Sigmoid colon (tissue), 7 donors: ENCODE results near the gene BUD13. TPM values are rescaled to one million over a fixed set of nuclear protein-coding genes. Genes with fewer than 3 reads are reported as not detected.

Source experiments
- DNase-seq: peaks from one replicate; pipeline ENCODE4 v3.0.0-alpha.2; 2019
- H3K27ac ChIP-seq, 4 donors: fragments of 200-600 bp; sonication (generic); one replicate each; pipeline ENCODE4 v1.5.1; 2016 to 2019; ENCODE audit warnings: mild to moderate bottlenecking in 1 of 4
- H3K27me3 ChIP-seq, 3 donors: fragments of 200-600 bp; sonication (generic); one replicate each; pipeline ENCODE4 v1.5.1; 2019; ENCODE audit warnings: mild to moderate bottlenecking in 1 of 3
- H3K36me3 ChIP-seq, 4 donors: fragments of 200-600 bp; sonication (generic); one replicate each; pipeline ENCODE4 v1.5.1; 2016 to 2019
- H3K4me1 ChIP-seq, 4 donors: fragments of 200-600 bp; sonication (generic); one replicate each; pipeline ENCODE4 v1.5.1; 2017 to 2019
- H3K4me3 ChIP-seq, 4 donors: fragments of 200-600 bp; sonication (generic); one replicate each; pipeline ENCODE4 v1.5.1; 2017 to 2019; ENCODE audit warnings: mild to moderate bottlenecking in 2 of 4, moderate library complexity in 1 of 4
- H3K9me3 ChIP-seq, 4 donors: fragments of 200-600 bp in 3 of 4; sonication (generic) in 3 of 4; one replicate each; pipeline versions ENCODE4 v1.5.1 to v1.6.1; 2013 to 2019
- EP300 ChIP-seq, 4 donors: sonication (generic); formaldehyde crosslinking; IDR thresholded peaks; one replicate each; pipeline ENCODE4 v1.6.1; 2017; ENCODE audit warnings: antibody characterized with exemption in 4 of 4
- POLR2A ChIP-seq, 2 donors: fragments of 450-650 bp; IDR thresholded peaks; one replicate each; pipeline ENCODE4 v1.6.1; 2016; ENCODE audit warnings: antibody characterized with exemption in 2 of 2, mild to moderate bottlenecking in 2 of 2, moderate library complexity in 2 of 2
- POLR2AphosphoS5 ChIP-seq, 4 donors: sonication (generic); formaldehyde crosslinking; IDR thresholded peaks; one replicate each; pipeline ENCODE4 v1.6.1; 2017; ENCODE audit warnings: antibody characterized with exemption in 4 of 4
- WGBS, 2 donors: extraction: QIAGEN DNeasy Blood & Tissue Kit; methylation state at CpG; one replicate each; pipeline ENCODE4 v1.1.7; 2013; 5-methylcytosine and 5-hydroxymethylcytosine counted together
- intact Hi-C: fragments of 100-400 bp; cut with DNase I; formaldehyde crosslinking; loops from one replicate; pipeline ENCODE4 v1.15.1; 2023
- polyA plus RNA-seq, 3 donors: library from polyadenylated mRNA; stranded (reverse); fragments of 200-250 nt; gene quantifications; one replicate each; pipeline ENCODE4 v1.2.3, GENCODE V29; 2013
- total RNA-seq, 4 donors: library from RNA; depleted of rRNA; stranded (reverse); fragments of >200 nt; gene quantifications; one replicate each; pipeline ENCODE4 v1.1.0, GENCODE V29; 2016
- TF ChIP-seq, protein P1 (sequence below), 4 experiments: fragments of 450-650 bp in 3 of 4; fragments of 200-600 bp in 1 of 4; IDR thresholded peaks; one replicate each; pipeline ENCODE4 v1.5.1; 2016 to 2019; ENCODE audit warnings: antibody characterized with exemption in 4 of 4, mild to moderate bottlenecking in 3 of 4, moderate library complexity in 2 of 4
- donor health status: healthy with polysubstance abuse.
- donor health status: Bipolar disorder and iron deficiency.
- donor health status: healthy.

BUD13 gene
- total and polyA plus RNA-seq, 7 donors, result 12.2 to 19.9 (median 16.8) TPM

DNA sequence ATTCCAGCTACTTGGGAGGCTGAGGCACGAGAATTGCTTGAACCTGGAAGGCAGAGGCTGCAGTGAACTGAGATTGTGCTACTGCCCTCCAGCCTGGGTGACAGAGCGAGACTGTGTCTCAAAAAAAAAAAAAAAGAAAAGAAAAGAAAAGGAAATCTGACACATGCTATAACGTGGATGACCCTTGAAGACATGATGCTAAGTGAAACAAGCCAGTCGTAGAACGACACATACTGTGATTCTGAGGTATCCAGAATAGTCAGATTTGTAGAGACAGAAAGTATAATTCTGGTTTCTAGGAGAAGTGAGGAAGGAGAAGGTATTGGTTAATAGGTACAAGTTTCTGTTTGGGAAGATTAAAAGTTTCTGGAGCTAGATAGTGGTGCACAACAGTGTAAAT is 25.6 kb upstream of the BUD13 start:
- no peaks in the 10 kb centered on the region for H3K36me3 ChIP-seq
- intact Hi-C loops, result no loop called here
- no peak overlapping the region for H3K27ac ChIP-seq
- no peaks in the 10 kb centered on the region for H3K4me1 ChIP-seq
- H3K9me3 ChIP-seq, result no peaks in the 10 kb centered on the region
- TF ChIP-seq, protein P1, sequence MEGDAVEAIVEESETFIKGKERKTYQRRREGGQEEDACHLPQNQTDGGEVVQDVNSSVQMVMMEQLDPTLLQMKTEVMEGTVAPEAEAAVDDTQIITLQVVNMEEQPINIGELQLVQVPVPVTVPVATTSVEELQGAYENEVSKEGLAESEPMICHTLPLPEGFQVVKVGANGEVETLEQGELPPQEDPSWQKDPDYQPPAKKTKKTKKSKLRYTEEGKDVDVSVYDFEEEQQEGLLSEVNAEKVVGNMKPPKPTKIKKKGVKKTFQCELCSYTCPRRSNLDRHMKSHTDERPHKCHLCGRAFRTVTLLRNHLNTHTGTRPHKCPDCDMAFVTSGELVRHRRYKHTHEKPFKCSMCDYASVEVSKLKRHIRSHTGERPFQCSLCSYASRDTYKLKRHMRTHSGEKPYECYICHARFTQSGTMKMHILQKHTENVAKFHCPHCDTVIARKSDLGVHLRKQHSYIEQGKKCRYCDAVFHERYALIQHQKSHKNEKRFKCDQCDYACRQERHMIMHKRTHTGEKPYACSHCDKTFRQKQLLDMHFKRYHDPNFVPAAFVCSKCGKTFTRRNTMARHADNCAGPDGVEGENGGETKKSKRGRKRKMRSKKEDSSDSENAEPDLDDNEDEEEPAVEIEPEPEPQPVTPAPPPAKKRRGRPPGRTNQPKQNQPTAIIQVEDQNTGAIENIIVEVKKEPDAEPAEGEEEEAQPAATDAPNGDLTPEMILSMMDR (IDR thresholded peaks at IDR 0.05), result no peak
- no peak for TF ChIP-seq POLR2AphosphoS5 (IDR thresholded peaks at IDR 0.05)
- no peak for TF ChIP-seq EP300 (IDR thresholded peaks at IDR 0.05)
- no peak for TF ChIP-seq POLR2A (IDR thresholded peaks at IDR 0.05)
- no peak for DNase-seq
- 80 to 85% methylated on average over 5 of the region's 5 CpGs for WGBS, 2 donors
- no peaks in the 10 kb centered on the region for H3K27me3 ChIP-seq
- H3K4me3 ChIP-seq, result no peak overlapping the region

- TF ChIP-seq, protein P1 (IDR thresholded peaks at IDR 0.05), result no peak
- H3K4me1 ChIP-seq, result no peaks in the 10 kb centered on the region
- H3K4me3 ChIP-seq, result no peak overlapping the region
- H3K27ac ChIP-seq, result no peak overlapping the region
- intact Hi-C loops, result no loop called here
- H3K27me3 ChIP-seq, result no peaks in the 10 kb centered on the region
- no peaks in the 10 kb centered on the region for H3K9me3 ChIP-seq
- H3K36me3 ChIP-seq, result no peaks in the 10 kb centered on the region
- no peak for DNase-seq
- 46 to 84% methylated on average over 5 of the region's 5 CpGs for WGBS, 2 donors
Observed at GRCh38 chr11:116797816-116798215, 25.0 kb upstream of the BUD13 start.

GRCh38 chr11:116796548-116796947 is 23.8 kb upstream of the BUD13 start:
- TF ChIP-seq, protein P1 (IDR thresholded peaks at IDR 0.05), result no peak
- TF ChIP-seq EP300 (IDR thresholded peaks at IDR 0.05) (no peak), POLR2AphosphoS5 (IDR thresholded peaks at IDR 0.05) (no peak), POLR2A (IDR thresholded peaks at IDR 0.05) (no peak)
- intact Hi-C loops, result no loop called here
- no peak overlapping the region for H3K4me3 ChIP-seq
- DNase-seq, result no peak
- peaks cover 0 to 2% (median 2%) of the 10 kb centered on the region in 4 donors for H3K4me1 ChIP-seq
- no peaks in the 10 kb centered on the region for H3K27me3 ChIP-seq
- H3K9me3 ChIP-seq, result no peaks in the 10 kb centered on the region
- no peak overlapping the region for H3K27ac ChIP-seq
- WGBS, 2 donors, result 86 to 88% methylated on average over 1 of the region's 1 CpG
- H3K36me3 ChIP-seq, result no peaks in the 10 kb centered on the region

DNA sequence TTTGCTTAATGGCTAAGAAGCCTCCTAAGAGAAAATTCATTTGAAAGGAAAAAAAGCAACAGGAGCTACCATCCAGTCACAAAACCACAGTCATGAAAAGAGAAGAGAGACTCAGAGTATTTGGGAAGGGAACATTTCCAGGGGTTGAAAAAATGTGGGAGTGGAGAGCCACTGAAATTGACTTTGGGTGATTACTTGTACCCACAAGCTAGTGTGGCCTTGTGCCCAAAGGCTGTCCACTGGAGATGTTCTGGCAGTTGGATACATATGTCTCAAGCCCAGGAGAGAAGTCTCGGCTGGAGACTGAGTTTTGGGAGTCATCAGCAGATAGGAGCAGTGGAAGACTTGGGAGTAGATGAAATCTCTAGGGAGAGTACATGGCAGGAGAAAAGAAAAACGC is 22.1 kb upstream of the BUD13 start:
- TF ChIP-seq POLR2A (IDR thresholded peaks at IDR 0.05) (no peak), POLR2AphosphoS5 (IDR thresholded peaks at IDR 0.05) (no peak), EP300 (IDR thresholded peaks at IDR 0.05) (no peak)
- TF ChIP-seq, protein P1 (IDR thresholded peaks at IDR 0.05), result no peak
- intact Hi-C loops, result no loop called here

GRCh38 chr11:116793772-116794097 is 20.9 kb upstream of the BUD13 start:
- no peak for TF ChIP-seq POLR2A (IDR thresholded peaks at IDR 0.05)
- TF ChIP-seq EP300 (IDR thresholded peaks at IDR 0.05), result no peak
- TF ChIP-seq POLR2AphosphoS5 (IDR thresholded peaks at IDR 0.05), result no peak
- TF ChIP-seq, protein P1 (IDR thresholded peaks at IDR 0.05), result no peak
- Histone ChIP-seq H3K4me1 (peaks cover 0 to 10% (median 8%) of the 10 kb centered on the region in 4 donors), H3K36me3 (no peaks in the 10 kb centered on the region), H3K27ac (no peak overlapping the region), H3K27me3 (no peaks in the 10 kb centered on the region), H3K4me3 (no peak overlapping the region), H3K9me3 (no peaks in the 10 kb centered on the region)
- 98 to 100% methylated on average over 1 of the region's 1 CpG for WGBS, 2 donors
- intact Hi-C loops, result no loop called here
- no peak for DNase-seq

More for the DNA sequence above, 22.1 kb upstream of the BUD13 start:
- Histone ChIP-seq H3K4me1 (peaks cover 0 to 8% (median 8%) of the 10 kb centered on the region in 4 donors), H3K4me3 (no peak overlapping the region), H3K27ac (no peak overlapping the region), H3K27me3 (no peaks in the 10 kb centered on the region), H3K9me3 (no peaks in the 10 kb centered on the region), H3K36me3 (no peaks in the 10 kb centered on the region)
- no peak for DNase-seq
- WGBS, 2 donors, result 89 to 90% methylated on average over 2 of the region's 2 CpGs
